GM19463 (cell line): ENCODE measurements around the gene FAAH.
"Not testable (repeated sequence)": the region's sequence is repeated elsewhere in the genome, so short reads cannot be mapped to it uniquely, and the experiment has no call there.

Experiments used
- ATAC-seq: cut with Tn5 transposase; IDR thresholded peaks from one replicate; pipeline ENCODE4 v1.9.1; 2021; ENCODE audit warnings: mild to moderate bottlenecking, moderate library complexity; ENCODE audit not compliant: unreplicated experiment

FAAH gene

DNA sequence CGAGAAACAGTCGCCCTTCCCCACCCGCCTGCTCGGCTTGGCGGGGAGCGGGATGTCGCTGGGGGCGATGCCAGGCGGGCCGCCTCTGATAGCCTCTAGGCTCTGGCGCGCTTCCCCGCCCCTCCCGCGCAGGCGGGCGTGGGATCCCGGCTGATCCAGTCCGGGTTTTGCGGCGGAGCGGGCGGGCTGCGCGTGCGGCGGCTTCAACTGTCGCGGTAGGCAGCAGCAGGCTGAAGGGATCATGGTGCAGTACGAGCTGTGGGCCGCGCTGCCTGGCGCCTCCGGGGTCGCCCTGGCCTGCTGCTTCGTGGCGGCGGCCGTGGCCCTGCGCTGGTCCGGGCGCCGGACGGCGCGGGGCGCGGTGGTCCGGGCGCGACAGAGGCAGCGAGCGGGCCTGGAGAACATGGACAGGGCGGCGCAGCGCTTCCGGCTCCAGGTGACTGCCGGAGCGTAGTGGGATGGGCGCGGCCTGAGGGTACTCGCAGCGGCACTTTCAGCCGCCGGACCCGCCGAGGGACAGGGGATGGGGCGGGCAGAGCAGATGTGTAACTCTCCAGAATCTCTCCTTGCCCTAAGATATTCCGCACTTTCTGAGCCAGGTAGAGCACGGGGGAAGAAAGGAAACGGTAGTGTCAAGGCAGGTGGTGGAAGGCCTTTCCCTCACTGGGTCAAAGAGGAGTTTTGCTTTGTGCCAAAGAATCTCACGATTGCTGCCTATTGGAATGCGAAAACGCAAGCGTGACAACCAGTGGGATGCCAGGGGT lies at the start of gene FAAH:
TSS of gene FAAH (plus strand) at position 210 of the 764 bp plus-strand sequence. CDS start at position 242, 32 bp downstream.
- ATAC-seq: no peak

GRCh38 chr1:46344481-46344880 lies 49.6 kb upstream of the FAAH start:
- ATAC-seq: no peak

- no peak for ATAC-seq
Measured at GRCh38 chr1:46345281-46345680, 48.8 kb upstream of the FAAH start.

- no peak for ATAC-seq
Measured at GRCh38 chr1:46352363-46352762, 41.8 kb upstream of the FAAH start.

- not testable (repeated sequence) for ATAC-seq
Measured at GRCh38 chr1:46355920-46356319, 38.2 kb upstream of the FAAH start.

DNA sequence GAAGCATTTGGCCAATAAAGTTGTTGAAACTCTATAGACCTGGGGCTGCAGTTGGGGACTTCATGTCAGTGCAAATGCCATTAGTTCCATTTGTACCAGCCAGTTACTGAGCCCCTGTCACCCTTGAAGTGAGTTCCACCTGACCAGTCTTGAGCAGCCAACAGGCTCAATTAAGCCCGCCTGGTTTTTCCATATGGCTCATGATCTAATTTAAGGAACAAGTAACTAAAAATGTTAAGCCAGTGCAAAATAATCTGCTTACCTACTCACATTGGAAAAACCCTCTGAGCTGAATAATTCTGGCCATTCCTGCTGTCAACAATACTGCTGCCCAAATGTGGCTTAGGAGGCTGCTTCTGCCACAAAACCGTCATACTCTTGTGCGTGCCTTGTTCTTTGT lies 32.0 kb upstream of the FAAH start:
- ATAC-seq: no peak

DNA sequence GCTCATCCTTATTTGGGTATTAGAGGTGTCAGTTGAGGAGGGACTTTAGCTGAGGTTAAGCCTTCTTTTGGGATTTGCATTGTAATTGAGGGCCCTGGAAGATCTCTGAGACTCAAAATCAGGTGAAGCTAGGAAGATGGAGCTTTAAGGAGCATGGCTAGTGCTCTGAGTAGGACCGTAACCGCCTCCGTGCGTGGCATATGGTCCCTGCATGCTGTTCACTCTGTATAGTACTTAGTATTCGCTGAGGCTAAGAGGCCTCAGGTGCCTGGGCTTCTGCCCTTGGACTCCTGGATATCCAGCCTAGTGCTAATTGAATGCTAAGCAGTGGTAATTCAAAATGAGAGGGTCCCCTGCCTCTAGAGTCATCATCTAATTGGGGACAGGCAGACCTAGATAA lies 31.0 kb upstream of the FAAH start:
- no peak for ATAC-seq

- no peak for ATAC-seq
Measured at GRCh38 chr1:46364612-46365011, 29.5 kb upstream of the FAAH start.

GRCh38 chr1:46365796-46366195 lies 28.3 kb upstream of the FAAH start:
- ATAC-seq: not testable (repeated sequence)

- no peak for ATAC-seq
Measured at GRCh38 chr1:46367072-46367471, 27.0 kb upstream of the FAAH start.

- not testable (repeated sequence) for ATAC-seq
Measured at GRCh38 chr1:46367701-46368100, 26.4 kb upstream of the FAAH start.

DNA sequence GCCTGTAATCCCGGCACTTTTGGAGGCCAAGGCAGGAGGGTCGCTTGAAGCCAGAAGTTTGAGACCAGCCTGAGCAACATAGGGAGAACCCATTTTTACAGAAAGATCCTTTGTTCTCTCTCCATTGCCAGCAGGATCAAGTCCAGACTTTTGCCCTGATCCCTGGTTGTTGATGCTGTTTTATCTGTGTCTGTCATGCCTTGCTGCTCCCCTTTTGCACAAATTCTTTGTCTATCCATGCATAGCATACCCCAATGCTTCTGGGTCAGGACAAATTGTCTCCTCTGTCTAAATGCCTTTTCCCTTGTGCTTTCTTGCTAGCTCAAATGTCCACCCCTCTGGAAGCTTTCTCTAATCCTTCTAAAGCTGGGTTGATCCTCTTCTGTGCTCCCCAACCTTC lies 25.3 kb upstream of the FAAH start:
- no peak for ATAC-seq

DNA sequence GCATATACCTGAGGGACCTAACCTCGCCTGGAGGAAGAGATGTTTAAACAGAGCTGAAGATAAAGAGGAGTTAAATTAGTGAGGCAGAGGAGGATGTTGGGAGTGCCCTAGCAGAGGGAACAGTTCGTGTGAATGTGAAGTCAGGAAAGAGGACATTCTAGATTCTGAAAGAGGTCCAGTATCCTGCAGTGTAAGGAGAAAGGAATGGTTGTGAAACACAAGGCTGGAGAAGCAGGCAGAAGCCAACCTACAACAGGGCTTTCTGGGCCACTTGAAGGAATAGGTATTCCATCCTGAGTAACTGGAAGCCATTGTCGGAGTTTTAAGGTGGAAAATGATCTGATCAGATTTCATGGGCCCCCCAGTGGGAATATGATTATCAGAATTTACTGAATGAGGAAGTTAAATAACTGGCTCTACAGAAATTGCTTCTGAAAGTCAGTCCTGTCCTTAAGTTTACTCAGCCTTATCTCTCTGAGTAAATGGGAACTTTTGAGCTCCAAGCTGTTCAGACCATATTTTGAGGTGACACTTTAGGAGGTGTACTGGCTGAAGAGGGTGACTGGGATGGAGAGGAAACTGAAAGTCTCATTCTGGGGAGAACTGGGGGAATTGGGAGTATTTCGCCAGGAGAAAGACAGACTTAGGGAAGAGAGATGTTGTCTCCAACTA lies 24.4 kb upstream of the FAAH start:
- ATAC-seq: peak; percentile 18

- ATAC-seq: peak; percentile 78
Measured at GRCh38 chr1:46370214-46370633, 23.9 kb upstream of the FAAH start.

DNA sequence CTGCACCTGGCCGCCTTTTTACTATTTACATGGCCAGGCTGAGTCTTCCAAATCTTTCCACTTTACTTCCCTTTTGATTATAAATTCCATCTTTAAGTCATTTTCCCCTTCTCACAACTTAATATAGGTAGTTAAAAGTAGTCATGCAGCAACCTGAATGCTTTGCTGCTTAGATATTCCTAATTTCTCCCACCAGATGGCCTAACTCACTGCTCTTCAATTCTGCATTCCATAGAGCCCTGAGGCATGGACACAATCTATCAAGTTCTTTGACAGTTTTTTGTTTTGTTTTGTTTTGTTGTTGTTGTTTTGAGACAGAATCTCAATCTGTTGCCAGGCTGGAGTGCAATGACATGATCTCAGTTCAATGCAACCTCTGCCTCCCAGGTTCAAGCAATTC lies 21.7 kb upstream of the FAAH start:
- ATAC-seq: no peak

GRCh38 chr1:46379996-46380395 lies 14.1 kb upstream of the FAAH start:
- ATAC-seq: no peak

GRCh38 chr1:46380508-46380907 lies 13.6 kb upstream of the FAAH start:
- ATAC-seq: no peak

DNA sequence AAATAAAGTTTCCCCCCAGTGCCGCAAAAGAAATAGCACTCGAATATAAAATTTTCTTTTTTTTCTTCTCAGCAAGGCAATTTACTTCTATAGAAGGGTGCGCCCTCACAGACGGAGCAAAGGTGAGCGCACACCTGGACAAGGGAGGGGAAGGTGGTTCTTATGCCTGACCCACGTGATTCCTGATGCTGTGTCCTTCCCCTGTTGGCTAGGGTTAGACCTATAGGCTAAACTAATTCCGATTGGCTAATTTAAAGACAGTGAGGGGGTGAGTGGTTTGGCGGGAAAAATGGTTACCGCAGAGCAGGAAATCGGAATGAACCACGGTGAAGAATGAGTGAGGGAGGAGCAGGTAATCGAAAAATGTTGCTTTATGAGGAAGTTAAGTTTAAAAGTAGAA lies 607 bp upstream of the FAAH start:
- no peak for ATAC-seq

GRCh38 chr1:46394872-46395465 lies 852 bp downstream of the FAAH start:
- ATAC-seq: no peak

DNA sequence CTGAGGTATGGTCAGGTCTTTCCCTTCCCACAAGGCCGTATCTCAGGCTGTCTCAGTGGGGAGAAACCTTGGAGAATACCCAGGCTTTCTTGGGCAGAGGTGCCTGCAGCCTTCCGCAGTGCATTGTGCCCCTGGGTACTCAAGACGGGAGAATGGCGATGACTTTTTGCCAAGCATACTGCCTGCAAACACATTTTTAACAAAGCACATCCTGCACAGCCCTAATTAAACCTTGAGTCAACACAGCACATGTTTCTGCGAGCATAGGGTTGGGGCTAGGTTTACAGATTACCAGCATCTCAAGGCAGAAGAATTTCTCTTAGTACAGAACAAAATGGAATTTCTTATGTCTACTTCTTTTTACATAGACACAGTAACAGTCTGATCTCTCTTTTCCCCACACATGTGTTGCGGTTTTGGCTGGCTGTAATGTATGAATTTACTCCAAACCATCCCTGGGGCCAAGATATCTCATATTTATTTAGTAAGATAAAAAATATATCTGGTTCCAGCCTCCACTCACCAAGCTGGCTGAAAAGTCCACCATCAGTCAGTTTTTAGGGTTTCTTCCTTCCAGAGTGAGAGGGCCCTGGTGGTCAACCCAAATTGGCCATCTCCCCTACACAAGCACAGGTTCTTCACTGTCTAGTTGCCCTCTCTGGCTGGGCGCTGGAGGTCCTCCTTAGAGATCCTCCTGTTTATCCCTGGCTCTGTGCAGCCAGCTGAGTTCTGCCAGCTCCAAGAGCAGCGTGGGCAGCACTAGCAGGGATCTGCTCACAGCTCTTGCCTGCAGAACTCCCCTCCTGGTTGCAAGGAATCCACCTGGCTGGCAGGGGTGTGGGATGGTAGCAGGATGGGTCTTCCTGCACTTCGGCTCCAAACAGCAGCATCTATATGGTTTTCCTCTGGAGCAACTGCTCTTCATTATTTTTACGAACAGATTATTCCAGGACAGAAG lies 2.6 kb downstream of the FAAH start:
- no peak for ATAC-seq

- no peak for ATAC-seq
Measured at GRCh38 chr1:46399307-46399706, 5.2 kb downstream of the FAAH start.
